Measurements from ENCODE around the gene PPP1R12B.
"Not testable (repeated sequence)": the region's sequence is repeated elsewhere in the genome, so short reads cannot be mapped to it uniquely, and the experiment has no call there.

The PPP1R12B gene

DNA sequence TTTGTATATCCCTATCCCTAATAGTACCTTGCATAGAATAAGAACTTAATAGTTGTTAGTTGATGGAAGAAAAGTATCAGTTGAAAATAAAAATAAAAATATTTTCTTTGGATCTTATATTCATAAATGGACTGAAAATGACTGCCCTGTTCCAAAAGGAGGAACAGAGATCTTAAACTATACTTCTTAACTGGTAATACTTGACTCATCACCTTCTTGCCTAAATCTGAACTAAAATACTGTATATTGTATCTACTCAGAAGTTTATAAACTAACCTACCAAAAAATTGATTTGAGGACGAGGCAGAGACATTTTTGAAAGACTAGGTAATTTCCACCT lies 182.9 kb downstream of the PPP1R12B start:
- in situ Hi-C loops (cut with MboI; ENCODE audit: low pct_unique_long_range_greater_than_20kb, low sequenced_read_pairs, unreplicated experiment) = no loop called here
- no peak for DNase-seq (ENCODE audit: low spot score)
- TF ChIP-seq, protein P1, sequence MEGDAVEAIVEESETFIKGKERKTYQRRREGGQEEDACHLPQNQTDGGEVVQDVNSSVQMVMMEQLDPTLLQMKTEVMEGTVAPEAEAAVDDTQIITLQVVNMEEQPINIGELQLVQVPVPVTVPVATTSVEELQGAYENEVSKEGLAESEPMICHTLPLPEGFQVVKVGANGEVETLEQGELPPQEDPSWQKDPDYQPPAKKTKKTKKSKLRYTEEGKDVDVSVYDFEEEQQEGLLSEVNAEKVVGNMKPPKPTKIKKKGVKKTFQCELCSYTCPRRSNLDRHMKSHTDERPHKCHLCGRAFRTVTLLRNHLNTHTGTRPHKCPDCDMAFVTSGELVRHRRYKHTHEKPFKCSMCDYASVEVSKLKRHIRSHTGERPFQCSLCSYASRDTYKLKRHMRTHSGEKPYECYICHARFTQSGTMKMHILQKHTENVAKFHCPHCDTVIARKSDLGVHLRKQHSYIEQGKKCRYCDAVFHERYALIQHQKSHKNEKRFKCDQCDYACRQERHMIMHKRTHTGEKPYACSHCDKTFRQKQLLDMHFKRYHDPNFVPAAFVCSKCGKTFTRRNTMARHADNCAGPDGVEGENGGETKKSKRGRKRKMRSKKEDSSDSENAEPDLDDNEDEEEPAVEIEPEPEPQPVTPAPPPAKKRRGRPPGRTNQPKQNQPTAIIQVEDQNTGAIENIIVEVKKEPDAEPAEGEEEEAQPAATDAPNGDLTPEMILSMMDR (IDR thresholded peaks at IDR 0.05; ENCODE audit: extremely low read depth, insufficient read depth, missing control alignments) = no peak

DNA sequence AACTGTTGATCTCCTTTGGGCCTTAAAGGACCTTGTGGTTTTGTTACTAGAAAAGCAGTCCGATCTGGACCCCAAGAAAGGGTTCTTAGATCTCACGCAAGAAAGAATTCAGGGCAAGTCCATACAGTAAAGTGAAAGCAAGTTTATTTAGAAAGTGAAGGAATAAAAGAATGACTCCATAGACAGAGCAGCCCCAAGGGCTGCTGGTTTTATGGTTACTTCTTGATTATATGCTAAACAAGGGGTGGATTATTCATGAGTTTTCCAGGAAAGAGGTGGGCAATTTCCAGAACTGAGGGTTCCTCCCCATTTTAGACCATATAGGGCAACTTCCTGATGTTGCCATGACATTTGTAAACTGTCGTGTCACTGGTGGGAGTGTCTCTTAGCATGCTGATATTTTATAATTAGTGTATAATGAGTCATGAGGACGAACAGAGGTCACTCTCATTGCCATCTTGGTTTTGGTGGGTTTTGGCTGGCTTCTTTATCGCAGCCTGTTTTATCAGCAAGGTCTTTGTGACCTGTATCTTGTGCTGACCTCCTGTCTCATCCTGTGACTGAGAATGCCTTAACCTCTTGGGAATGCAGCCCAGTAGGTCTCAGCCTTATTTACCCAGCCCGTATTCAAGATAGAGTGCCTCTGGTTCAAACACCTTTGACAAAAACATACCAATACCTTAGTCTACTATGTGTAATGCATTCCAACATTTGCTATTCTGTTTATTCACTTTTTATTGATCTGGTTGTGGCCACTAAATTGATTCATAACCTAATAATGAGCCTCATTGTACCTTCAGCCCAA lies 183.5 kb downstream of the PPP1R12B start:
- in situ Hi-C loops (cut with MboI; ENCODE audit: low pct_unique_long_range_greater_than_20kb, low sequenced_read_pairs, unreplicated experiment); DNase-seq (ENCODE audit: low spot score): not testable (repeated sequence)

DNA sequence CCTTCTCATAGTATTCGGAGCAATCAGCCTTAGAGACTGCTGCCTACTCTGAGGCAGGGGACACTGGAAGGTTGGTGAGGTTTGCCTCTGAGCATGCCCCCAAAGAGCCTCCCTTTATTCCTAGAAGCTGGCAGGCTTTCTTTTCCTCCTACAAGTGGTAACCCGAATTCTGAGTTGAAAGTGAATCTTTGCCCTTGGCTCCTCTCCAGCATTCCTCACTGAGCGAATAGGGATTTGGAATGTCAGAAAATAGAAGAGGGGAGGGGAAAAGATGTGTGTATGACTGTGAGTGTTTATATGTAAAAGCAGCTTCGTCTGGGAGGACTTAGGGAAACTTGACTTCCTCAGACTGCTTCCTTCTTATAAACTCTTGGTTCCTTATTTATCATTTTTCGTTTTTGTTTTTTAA lies 190.7 kb downstream of the PPP1R12B start:
- in situ Hi-C loops (cut with MboI; ENCODE audit: low pct_unique_long_range_greater_than_20kb, low sequenced_read_pairs, unreplicated experiment); DNase-seq (ENCODE audit: low spot score): not testable (repeated sequence)

DNA sequence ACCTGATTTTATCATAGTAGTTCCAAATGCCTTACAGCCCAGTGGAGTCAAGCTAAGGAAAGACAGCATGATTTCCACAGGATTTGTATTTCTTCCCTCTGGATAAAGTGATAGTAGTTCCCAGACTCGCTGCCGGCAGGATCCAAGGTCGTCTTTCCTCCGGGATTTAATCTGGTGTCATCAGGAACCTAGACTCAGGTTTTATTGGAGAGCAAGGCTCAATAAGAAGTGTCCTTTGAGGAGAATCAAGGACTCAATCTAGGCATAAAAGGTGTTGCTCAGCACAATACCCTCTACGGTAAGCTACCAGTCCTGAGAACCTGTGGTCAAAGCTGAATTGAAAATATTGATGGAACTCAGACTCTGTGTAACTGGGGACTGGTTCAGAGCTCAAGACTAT lies 191.1 kb downstream of the PPP1R12B start:
- in situ Hi-C loops (cut with MboI; ENCODE audit: low pct_unique_long_range_greater_than_20kb, low sequenced_read_pairs, unreplicated experiment) = not testable (repeated sequence)

DNA sequence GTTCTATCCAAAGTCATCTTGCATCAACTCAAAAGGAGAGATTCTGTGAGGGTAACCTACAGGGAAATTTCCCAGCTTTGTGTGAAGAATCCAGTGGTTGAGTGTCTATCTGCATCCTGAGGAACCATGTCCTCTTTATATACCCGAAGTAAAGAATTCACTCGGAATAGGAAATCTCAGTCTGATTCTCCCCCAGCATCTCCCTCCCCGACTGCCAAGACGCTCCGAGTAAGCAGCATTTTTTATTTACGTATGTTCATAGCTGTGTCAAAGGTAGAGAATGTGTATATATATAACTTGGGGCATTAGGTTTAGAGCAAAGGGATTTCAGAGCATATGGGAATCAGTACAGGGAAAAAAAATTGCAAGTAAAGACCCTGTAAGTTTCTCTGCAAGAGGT lies 191.5 kb downstream of the PPP1R12B start:
- TF ChIP-seq, protein P1 (IDR thresholded peaks at IDR 0.05; ENCODE audit: extremely low read depth, insufficient read depth, missing control alignments) = no peak
- in situ Hi-C loops (cut with MboI; ENCODE audit: low pct_unique_long_range_greater_than_20kb, low sequenced_read_pairs, unreplicated experiment) = no loop called here
- DNase-seq (ENCODE audit: low spot score) = no peak

More for the DNA sequence above, 191.1 kb downstream of the PPP1R12B start:
- DNase-seq (ENCODE audit: low spot score) = not testable (repeated sequence)

DNA sequence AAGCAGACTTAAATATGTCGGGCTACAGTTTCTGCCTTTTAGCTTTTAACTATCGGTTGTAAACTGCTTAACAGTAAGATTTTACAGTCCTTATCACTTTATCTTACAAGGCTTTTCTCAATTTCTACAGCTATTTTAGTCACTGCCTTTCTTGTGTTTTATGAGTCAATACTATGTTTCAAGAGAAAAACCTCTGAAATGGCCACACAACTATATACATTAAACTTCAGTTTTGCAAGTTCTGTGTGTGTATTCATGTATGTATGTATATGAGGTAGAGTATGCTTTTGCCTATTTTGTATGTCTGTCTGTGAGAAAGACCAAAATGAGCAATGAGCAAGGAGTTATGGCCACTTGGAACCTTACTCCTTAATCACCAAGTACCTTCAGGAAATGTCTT lies 191.9 kb downstream of the PPP1R12B start:
- TF ChIP-seq, protein P1 (IDR thresholded peaks at IDR 0.05; ENCODE audit: extremely low read depth, insufficient read depth, missing control alignments) = no peak
- DNase-seq (ENCODE audit: low spot score) = no peak
- in situ Hi-C loops (cut with MboI; ENCODE audit: low pct_unique_long_range_greater_than_20kb, low sequenced_read_pairs, unreplicated experiment) = no loop called here

DNA sequence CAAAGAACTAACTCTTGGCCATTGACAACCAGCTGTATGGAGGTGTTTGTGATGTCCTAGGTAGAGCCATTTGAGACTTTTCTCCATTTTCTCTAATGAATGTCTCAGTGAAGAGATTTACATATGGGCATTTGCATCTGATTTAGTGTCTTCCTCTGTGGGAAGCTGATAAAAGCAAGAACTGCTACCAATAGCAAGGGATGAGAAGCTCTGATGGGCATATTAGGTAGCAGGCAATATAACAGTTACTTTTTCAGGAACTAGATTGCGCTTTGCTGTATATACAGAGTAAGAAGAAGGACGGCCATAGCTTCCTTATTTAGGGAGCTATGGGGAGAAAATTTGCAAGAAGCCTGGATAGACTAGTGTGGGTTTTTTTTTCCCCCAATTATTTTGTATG lies 192.4 kb downstream of the PPP1R12B start:
- DNase-seq (ENCODE audit: low spot score); in situ Hi-C loops (cut with MboI; ENCODE audit: low pct_unique_long_range_greater_than_20kb, low sequenced_read_pairs, unreplicated experiment): not testable (repeated sequence)

DNA sequence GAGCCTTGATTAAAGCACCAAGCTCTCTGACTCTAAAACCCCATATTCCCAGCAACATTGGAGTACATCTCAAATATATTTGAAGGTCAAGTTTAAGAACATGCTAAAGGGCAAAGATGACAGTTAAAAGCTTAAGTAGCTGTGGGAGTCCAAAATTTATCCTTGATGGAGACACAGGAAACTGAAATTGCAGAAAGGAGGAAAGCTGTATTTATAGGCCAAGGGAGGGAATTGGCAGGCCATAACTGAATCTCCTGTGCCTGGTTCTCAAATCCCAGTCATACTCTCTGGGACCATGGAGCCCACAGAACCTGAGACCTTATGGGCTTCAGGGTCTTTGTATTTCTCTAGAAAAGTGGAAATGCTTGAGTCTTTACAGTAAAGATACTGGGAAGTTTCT lies 193.9 kb downstream of the PPP1R12B start:
- DNase-seq (ENCODE audit: low spot score); in situ Hi-C loops (cut with MboI; ENCODE audit: low pct_unique_long_range_greater_than_20kb, low sequenced_read_pairs, unreplicated experiment): not testable (repeated sequence)

DNA sequence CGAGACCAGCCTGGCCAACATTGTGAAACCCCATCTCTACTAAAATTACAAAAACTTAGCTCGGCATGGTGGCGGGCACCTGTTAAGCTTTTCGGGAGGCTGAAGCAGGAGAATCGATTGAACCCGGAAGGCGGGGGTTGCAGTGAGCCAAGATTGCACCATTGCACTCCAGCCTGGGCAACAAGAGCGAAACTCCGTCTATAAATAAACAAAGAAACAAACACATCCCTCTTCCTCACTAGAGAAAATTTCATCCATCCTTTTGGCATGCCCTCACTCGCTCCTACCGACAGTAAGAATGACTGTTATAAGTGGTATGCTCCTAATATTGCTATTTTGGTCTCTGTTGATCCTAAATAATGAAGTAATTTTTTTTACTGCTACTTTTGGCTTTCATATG lies 195.0 kb downstream of the PPP1R12B start:
- DNase-seq (ENCODE audit: low spot score); in situ Hi-C loops (cut with MboI; ENCODE audit: low pct_unique_long_range_greater_than_20kb, low sequenced_read_pairs, unreplicated experiment): not testable (repeated sequence)

DNA sequence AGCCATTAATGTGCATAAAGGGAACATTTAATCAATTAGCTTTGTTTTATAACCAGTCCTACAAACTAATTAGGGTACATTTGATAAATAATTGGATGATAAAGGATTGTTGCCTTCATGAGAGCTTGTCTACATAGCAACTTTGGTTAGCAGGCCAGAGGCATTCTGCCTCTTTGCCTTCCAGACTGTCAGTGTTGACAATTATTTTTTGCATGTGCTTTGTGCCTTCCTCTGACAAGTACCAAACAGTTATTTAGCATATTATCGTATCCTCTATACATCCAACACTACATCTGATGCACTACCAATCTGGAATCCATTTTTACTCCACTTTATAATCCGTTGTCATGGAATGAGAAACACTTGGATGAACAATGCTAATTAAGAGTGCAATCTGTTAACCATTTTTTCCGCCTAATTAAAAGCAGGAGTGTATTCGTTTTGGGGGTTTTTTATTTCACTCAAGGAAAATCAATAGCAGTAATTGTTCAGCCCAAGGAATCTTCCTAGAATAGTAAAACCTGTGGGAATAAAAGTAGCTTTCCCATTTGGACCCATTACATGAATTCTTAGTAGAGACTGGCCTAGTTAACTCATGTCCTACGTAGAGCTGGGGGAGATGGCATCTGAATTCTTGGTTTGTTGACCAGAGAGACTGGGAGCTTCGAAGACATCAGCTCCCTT lies 196.4 kb downstream of the PPP1R12B start:
- DNase-seq (ENCODE audit: low spot score); in situ Hi-C loops (cut with MboI; ENCODE audit: low pct_unique_long_range_greater_than_20kb, low sequenced_read_pairs, unreplicated experiment): not testable (repeated sequence)

DNA sequence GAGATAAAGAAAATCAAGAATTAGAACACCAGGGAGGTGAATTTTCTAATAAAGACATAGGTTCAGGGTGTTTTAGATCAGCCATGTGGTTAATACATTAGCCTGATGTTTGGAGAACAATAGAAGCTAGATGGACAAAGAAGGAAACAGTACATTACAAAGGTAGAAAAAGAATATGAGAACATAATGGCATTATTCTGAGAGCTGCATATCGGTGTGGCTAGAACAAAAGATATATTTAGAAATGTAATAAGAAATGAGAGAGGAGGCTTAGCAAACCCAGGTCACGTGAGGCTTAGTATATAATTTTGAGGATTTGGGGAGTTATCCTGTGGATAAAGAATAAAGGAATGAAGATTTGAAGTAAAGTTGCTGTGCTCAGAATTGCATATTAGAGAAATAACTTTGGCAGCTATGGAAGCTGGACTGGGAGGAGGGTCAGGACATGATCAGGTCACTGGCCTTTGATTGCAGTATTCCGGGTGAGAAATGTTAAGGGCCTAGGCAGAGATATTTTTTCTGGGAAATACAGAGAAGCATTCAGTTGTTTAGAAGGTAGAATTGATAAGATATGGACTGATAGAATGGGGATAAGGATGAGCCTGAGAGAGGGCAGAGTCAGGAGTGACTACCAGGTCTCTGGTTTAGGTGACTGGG lies 197.3 kb downstream of the PPP1R12B start:
- DNase-seq (ENCODE audit: low spot score); in situ Hi-C loops (cut with MboI; ENCODE audit: low pct_unique_long_range_greater_than_20kb, low sequenced_read_pairs, unreplicated experiment): not testable (repeated sequence)

DNA sequence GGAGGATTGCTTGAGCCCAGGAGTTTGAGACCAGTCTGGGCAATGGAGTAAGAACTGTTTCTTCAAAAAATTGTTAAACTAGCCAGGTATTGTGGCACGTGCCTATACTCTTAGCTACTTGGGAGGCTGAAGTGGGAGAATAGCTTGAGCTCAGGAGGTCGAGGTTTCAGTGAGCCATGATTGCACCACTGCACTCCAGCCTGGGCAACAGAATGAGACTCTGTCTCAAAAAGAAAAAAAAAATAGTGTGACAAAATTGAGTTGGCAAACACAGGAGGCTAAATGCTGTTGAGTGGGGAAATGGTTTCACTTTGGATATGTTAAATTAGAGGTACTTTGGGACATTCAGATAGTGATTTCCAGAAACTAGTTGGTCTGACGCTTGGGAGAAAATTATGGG lies 197.9 kb downstream of the PPP1R12B start:
- DNase-seq (ENCODE audit: low spot score); in situ Hi-C loops (cut with MboI; ENCODE audit: low pct_unique_long_range_greater_than_20kb, low sequenced_read_pairs, unreplicated experiment): not testable (repeated sequence)

DNA sequence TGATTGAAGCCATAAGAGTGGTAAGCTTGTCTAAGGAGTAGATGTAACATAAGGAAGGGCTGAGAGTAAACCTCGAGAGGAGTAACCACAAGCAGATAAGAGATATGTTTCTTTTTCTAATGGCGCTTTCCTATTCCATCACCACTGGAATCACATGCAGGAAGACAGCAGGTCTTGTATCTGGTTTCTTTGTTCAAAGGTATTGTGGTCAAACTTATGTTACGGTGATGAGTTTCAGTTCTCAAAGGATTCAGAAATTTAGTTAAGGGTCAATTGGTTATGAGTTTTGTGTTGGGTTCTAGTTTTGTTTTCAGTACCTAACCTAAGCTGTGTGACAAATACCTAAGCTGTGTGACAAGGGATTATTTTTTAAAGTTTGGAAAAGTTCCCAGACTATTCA lies 198.3 kb downstream of the PPP1R12B start:
- DNase-seq (ENCODE audit: low spot score); in situ Hi-C loops (cut with MboI; ENCODE audit: low pct_unique_long_range_greater_than_20kb, low sequenced_read_pairs, unreplicated experiment): not testable (repeated sequence)

All from GM13977 (cell line).